HG03439 (cell line): ENCODE data around the gene MIEF1.

Experiments used
- ATAC-seq: cut with Tn5 transposase; IDR thresholded peaks from one replicate; pipeline ENCODE4 v1.9.1; 2021; ENCODE audit warnings: mild to moderate bottlenecking, moderate library complexity; ENCODE audit not compliant: unreplicated experiment

Gene MIEF1

DNA sequence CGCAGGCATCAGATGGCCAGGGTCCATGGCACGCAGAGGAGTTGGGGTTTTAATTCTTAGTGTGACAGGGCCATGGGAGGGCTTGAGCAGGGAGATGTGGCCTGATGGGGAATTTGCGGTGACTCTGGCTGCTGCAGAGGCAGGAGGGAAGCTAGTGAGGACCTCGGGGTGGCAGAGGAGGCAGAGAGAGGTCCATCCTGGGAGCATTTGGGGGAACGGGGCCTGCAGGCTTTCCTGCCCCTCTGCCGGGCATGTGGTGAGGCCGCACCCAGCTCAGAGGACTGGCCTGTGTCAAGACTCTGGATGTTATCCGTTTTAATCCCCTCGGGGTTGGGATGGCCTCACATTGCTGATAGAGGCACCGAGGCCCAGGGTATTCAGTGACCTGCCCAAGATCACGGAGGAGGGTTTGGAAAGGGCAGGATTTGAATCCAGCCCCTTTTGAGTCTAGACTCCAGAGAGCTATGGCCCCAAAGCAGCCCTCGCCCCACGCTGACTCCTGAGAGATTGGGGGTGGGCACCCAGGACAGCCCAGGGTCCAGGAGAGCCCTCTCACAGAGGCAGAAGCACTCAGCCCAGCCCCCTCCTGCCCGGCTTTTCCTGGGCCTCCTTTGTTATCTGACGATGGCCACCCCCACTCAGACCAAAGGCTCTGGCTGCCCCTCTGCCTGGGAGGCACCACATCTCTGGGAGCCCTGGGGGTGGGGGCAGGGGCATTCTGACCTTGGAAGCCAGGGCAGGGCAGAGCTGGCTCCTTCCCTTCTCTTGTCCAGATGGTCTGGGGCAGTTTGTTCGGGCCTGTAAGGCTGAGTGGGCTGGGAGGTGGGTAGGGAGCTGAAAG is 31.4 kb upstream of the MIEF1 start:
- no peak for ATAC-seq

DNA sequence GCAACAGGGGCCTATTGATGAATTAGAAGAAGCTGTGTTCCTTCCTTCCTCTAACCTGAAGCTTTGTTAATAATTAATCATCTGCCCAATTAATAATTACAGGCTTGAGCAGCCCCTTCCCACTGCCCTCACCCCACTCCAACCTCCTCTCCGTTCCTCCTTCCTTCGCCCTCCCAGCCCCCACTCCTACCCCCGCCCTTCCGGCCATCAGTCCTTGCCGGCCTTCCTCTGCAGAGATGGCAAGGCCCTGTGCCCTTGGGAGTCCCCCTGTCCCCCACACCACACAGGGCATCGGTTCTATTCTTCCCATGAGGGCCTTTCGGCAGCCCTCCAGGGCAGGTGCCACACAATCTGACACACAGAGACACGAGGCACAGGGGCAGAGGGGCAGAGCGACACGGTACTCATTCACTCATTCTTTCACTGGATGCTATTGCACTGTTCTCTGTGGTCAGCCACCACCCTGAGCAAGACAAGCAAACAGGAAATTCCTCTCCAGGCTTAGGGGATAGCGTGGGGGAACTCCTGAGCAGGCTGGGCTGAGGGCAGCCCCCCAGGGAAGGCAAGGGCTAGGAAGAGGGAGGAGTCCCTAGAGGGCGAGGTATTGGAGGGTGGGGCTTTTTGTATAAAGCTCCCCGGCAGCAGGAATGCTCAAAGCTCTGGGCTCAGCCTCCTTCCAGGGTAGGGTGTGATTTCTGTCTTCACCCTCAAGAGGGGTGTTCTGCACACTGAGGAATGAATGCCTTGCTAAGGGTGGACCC is 30.5 kb upstream of the MIEF1 start:
- no peak for ATAC-seq

DNA sequence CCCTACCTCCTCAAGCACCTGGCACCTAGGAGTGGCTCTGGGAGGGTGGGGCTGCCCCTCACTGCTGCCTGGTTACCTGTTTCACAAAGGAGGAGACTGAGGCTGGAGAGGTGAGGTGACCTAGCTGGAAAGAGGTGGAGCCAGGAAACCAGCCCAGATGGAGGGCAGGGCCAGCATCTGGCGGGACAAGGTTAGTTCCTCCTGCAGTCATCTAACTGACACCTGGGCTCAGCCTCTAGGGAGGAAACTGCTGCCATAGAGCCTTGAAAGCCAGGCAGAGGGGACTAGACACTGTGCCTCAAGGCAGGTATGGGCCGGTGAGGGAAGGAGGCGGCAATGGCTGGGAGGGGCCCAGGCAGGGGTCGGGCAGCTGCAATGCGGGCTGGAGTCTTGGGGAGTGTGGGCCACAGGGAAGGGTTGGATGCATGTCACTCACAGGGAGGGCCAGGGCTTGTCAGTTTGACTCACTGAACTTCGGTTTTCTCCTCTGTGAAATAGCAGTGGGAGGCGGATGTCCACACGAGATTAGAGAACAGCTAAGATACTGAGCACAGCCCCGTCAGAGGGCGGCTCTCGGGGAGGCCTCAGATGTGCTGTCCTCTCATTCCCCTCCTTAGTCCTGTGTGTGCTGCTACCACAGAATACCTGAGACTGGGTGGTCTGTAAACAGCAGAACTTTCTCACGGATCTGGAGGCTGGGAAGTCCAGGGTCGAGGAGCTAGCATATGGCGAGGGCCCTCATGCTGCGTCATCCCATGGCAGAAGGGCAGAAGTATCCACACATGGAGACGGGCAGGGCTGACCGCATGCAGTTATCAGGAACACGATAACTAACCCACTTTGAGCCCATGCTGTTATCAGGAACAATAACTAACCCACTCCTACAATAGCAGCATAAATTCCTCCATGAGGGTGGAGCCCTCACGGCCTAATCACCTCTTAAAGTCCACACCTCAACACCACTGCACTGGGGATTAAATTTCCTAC is 29.2 kb upstream of the MIEF1 start:
- ATAC-seq: no peak

DNA sequence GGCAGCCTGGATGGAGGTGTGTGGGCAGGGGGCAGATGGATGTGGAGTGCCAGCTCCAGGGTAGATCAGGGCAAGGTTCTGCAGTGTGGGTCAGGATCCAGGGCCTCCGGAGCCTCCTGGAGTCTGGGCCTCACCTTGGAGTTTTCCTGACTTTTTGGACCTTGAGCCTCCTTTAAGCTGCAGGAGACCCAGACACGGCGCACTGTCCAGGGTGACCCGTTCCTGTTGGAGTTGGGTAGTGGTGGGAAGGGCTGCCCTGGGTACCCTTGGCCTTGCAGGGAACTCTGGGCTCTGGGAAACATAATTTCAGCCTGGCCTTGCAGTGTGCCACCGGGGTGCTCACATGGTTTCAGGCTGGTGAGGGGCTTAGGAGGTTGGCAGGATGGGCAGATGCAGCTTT is 28.2 kb upstream of the MIEF1 start:
- no peak for ATAC-seq

DNA sequence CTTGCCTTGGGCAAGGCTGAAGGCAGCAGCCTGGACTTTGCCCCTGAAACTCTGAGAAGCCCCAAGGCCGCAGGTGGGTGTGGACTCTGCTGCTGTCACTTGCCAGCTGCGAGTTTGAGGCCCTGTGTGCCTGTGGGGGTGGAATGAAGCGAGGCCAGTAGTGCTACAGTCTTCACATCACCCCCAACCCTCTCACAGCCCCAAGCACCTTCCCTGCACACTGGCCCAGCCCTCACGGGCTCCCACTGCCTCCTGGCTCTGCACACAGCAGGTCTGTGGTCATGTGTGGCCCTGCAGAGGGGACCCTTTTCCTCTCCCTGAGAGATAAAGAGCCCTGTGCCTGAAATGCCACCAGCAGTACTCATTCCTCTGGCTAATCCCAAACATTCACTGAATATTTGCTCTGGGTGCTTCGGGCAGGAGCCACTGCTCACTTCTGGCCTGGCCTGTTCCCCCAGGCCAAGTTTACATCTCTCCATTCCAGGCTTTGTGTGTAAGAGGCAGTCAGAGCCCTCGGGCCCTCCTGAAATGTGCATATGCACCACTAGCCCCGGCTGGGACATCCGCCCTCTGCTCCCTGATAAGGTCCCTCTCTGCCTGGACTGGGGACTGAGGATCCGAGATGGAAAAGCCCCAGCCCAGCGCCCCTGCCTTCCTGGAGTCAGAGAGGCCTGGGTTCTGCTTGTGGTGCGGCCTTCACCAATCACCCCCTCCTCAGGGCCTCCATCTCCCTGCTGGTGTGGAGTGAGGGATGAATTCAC is 27.6 kb upstream of the MIEF1 start:
- ATAC-seq: no peak

DNA sequence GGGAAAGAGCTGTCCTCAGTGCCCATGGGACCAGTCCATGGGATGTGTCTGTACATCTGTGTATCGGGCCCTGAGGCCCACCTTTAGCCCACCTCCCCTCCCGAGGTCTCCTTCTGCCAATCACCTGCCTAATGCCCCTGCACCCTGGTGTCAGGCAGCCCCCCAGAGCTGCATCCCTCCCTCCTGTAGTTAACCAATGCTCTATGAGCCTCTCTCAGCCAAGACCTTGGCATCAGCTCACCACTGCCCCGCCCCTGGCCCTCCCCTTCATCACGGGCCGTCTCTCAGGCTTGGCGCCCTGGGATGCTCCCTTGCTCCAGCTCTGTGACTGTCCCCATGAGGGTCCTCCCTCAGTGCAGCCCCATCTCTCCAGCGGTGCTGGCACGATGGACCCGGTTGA is 26.8 kb upstream of the MIEF1 start:
- ATAC-seq: no peak

DNA sequence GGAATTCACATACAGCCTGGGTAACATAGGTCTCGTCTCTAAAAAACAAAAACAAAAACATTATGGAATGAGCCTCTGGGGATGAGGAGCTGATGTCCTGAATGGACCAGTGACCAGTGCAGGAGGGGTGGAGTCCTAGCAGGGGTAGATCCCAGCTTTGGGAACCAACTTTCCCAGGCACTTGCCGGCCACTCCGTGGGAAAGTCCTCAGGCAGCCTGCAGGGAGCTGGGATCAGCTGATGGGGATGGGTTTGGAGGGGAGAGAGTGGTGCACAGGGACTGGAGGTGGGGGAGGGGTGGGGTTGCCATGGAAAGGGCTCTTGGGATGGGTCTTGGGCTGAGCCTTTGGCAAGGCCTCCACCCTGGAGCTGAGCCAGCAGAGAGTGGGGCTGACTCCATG is 26.2 kb upstream of the MIEF1 start:
- no peak for ATAC-seq

DNA sequence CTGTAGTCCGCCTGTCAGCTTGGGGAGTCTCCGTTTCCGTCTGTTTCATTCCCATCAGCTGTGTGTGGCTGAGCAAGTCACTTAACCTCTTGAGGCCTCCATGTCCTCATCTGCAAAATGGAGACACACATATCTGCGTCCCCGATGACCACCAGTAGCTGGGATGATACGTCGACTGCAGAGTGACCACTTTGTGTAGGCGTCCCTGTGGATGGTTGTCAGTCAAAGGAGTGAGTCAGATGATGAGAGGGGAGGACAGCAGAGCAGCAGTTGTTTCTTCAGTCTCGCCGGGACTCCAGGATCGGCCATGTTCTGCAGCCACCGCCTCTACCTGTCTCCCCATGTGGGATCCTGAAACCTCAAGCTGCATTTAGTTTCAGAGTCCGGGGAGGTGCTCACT is 25.4 kb upstream of the MIEF1 start:
- ATAC-seq: no peak

DNA sequence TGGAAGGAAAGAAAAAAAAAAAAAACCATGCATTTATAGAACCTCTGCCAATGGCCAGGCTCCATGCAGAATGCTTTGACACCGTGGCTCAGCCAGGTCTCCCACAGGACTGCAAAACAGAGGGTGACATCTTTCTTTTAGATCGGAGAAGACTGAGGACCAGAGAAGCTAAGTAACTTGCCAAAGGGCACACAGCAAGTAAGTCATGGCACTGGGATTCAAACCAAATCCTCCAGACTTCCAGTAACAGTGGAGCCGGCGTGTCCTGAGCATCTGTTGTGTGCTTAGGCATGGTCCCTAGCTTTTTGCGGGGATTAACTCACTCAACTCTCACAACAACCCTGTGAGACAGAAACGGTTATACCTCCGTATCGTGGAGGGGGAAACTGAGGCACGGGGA is 24.5 kb upstream of the MIEF1 start:
- ATAC-seq: no peak

DNA sequence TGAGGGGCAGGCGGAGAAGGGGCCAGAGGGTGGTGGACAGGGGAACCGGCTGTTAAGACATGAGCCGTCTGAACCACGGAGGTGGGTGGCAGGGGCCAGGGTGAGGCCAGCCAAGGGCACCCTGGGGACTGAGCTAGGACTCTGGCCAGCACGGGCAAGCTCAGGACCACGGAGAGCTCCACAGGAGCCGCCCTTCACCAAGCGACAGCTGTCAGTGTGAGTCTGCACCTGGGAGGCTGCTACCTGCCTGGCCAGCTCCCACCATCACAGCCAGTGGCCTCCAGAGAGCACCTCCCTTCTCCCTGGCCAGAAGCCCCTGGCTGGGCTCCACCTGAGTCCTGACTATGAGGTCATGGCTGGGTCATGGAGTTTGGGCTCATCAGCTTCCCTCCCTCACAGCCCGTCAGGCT is 23.6 kb upstream of the MIEF1 start:
- ATAC-seq: no peak

DNA sequence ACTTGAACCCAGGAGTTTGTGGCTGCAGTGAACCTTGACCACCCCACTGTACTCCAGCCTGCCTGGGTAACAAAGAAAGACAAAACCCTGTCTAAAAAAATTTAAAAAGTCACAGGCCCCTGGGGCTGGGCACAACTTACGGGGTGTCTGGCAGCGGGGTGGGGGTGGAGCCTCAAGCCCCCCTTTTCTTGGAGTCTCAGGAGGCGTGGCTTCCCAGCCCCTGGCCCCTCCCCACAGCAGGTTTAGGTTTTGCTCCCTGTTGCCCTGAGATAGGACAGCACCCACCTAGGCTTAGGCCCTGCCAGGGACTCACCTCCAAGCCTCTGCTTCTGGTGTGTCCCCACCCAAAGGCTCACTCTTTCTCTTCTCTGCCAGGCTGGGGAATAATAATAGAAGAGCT is 22.8 kb upstream of the MIEF1 start:
- no peak for ATAC-seq

DNA sequence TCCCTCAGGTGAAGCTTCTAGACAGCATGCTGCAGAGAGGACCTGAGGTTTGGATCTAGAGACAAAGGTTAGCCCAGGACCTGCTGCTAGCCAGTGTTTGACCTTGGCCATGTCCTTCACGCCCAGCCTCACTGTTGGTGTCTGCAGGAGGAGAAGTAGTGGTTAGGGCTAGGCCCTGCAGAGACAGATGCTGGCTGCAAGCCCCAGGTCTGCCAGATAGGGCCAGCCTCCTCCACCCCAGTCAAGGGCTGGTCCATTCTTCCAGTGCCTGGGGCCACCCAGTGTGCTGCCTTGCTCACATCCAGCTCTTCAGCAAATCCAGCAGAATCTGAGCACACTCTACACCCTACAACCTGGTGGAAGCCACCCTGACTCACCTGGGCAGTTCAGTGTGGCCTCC is 21.5 kb upstream of the MIEF1 start:
- ATAC-seq: no peak

DNA sequence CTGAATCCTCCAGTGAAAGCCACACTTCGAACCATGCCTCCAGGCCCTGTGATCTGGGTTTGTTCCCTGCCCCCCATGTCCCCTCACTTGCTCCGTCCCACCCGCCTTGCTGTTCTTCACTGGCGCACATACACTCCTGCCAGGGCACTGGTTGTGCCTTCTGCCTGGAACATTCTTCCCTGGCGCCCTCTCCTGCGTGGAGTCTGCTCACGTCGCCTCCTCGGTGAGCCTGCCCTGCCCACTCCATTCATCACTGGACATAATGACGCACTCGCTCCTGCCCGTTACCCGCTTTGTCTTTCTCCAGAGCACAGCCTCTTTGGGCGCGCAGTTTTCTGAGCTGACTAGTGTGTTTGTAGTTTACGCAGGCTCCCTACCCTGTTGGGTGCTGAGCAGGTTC is 21.0 kb upstream of the MIEF1 start:
- ATAC-seq: no peak

DNA sequence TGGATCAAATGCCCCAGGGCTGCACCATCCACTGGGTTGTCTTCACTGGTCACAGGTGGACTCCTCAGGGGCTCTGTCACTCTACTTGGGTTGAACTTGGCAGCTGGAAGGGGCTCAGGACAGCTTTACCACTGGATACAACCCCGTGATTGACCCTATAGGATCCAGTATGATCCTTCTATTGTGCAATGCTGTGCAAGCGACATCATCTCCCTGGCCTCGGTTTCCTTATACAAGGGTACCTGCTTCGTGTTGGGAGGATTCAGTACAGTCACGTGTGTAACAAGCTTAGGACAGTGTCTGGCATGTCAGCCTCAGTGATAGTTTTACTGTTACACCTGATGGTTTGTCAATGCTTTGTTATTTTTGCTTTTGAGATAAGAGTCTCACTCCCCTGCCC is 20.5 kb upstream of the MIEF1 start:
- no peak for ATAC-seq

DNA sequence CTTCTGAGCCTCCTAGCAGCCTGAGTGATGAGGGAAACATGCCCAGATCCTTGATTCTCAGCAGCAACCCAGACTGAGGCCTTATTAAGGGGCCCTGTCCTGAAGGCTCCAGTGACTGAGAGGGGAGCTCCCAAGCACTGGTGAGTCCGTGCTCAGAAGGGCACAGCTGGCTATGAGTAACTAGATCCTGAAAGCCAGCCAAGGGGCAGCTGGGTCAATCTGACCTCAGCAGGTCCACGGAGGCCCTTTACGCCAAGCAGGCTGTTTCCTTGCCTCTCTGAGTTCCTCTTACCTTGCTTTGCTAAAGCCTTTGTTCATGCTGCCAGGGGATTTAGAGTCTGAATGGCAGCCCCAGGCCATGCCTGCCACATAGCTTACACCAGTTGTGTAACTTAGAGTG is 19.3 kb upstream of the MIEF1 start:
- no peak for ATAC-seq

DNA sequence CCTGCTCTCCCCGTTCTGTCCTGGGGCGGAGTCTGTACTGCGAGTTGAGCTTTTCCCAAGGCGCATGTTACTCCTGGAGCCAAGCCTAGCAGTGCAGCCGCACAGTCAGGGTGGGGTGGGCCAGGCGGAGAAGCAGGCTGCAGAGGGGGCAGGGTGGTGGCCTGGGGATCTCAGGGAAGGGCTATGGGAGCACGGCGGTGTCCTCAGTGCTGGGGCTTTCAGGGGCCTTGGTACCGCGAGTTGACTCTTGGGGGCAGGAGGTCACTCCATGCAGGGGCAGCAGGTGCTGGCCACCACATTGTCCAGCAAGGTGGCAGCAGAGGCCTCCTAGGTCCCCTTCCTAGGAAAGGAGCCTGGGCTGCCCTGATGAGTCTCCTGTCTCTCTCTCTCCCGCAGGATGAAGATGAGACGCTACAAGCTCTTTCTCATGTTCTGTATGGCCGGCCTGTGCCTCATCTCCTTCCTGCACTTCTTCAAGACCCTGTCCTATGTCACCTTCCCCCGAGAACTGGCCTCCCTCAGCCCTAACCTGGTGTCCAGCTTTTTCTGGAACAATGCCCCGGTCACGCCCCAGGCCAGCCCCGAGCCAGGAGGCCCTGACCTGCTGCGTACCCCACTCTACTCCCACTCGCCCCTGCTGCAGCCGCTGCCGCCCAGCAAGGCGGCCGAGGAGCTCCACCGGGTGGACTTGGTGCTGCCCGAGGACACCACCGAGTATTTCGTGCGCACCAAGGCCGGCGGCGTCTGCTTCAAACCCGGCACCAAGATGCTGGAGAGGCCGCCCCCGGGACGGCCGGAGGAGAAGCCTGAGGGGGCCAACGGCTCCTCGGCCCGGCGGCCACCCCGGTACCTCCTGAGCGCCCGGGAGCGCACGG is 14.9 kb upstream of the MIEF1 start:
- ATAC-seq: no peak

DNA sequence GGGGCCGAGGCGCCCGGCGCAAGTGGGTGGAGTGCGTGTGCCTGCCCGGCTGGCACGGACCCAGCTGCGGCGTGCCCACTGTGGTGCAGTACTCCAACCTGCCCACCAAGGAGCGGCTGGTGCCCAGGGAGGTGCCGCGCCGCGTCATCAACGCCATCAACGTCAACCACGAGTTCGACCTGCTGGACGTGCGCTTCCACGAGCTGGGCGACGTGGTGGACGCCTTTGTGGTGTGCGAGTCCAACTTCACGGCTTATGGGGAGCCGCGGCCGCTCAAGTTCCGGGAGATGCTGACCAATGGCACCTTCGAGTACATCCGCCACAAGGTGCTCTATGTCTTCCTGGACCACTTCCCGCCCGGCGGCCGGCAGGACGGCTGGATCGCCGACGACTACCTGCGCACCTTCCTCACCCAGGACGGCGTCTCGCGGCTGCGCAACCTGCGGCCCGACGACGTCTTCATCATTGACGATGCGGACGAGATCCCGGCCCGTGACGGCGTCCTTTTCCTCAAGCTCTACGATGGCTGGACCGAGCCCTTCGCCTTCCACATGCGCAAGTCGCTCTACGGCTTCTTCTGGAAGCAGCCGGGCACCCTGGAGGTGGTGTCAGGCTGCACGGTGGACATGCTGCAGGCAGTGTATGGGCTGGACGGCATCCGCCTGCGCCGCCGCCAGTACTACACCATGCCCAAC is 14.1 kb upstream of the MIEF1 start:
- ATAC-seq: no peak

DNA sequence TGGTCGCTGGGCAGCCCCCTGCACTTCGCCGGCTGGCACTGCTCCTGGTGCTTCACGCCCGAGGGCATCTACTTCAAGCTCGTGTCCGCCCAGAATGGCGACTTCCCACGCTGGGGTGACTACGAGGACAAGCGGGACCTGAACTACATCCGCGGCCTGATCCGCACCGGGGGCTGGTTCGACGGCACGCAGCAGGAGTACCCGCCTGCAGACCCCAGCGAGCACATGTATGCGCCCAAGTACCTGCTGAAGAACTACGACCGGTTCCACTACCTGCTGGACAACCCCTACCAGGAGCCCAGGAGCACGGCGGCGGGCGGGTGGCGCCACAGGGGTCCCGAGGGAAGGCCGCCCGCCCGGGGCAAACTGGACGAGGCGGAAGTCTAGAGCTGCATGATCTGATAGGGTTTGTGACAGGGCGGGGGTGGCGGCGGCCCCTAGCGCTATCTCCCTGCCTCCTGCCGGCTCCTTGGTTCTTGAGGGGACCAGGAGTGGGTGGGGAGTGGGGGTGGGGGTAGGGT is 13.5 kb upstream of the MIEF1 start:
- no peak for ATAC-seq
